ENCODE measurements around the gene GPATCH2.

The GPATCH2 gene

GRCh38 chr1:217630711-217631591, at the start of gene GPATCH2, which contains the start of gene SPATA17:
GPATCH2 (minus strand) TSS chr1:217631090; CDS start chr1:217630971, 119 bp downstream.
SPATA17 (plus strand) TSS chr1:217631344; CDS start chr1:217631379, 35 bp downstream.
- ATAC-seq (ENCODE audit: low read depth) = peak; percentile 90
- peaks cover 14% of the 10 kb centered on the region for H3K4me1 Mint-ChIP-seq
- H3K27ac Mint-ChIP-seq = peak within 1 kb of the TSS; percentile 99
- H3K4me3 Mint-ChIP-seq = peak within 1 kb of the TSS; percentile 92
- DNase-seq (ENCODE audit: low spot score in 2 of 2) = peak; percentile 72 to 83
- H3K36me3 Mint-ChIP-seq = no peaks in the 10 kb centered on the region
- no peaks in the 10 kb centered on the region for H3K9me3 Mint-ChIP-seq
- H3K27me3 Mint-ChIP-seq = no peaks in the 10 kb centered on the region

- H3K27ac Mint-ChIP-seq = no peak overlapping the region
- H3K4me1 Mint-ChIP-seq = peaks cover 3% of the 10 kb centered on the region
- ATAC-seq (ENCODE audit: low read depth) (no peak), DNase-seq (ENCODE audit: low spot score in 2 of 2) (no peak)
- H3K9me3 Mint-ChIP-seq = no peaks in the 10 kb centered on the region
- peaks cover 6% of the 10 kb centered on the region for H3K27me3 Mint-ChIP-seq
- H3K4me3 Mint-ChIP-seq = no peak overlapping the region
- H3K36me3 Mint-ChIP-seq = no peaks in the 10 kb centered on the region
Measured at GRCh38 chr1:217674028-217674729, 43.3 kb upstream of the GPATCH2 start.

- DNase-seq (ENCODE audit: low spot score in 2 of 2) (no peak), ATAC-seq (ENCODE audit: low read depth) (peak; percentile 29)
- Mint-ChIP-seq H3K4me1 (peaks cover 3% of the 10 kb centered on the region), H3K9me3 (no peaks in the 10 kb centered on the region), H3K27ac (no peak overlapping the region), H3K36me3 (no peaks in the 10 kb centered on the region), H3K4me3 (no peak overlapping the region), H3K27me3 (peaks cover 6% of the 10 kb centered on the region)
Measured at GRCh38 chr1:217673387-217673786, 42.5 kb upstream of the GPATCH2 start.

GRCh38 chr1:217668351-217668940, 37.6 kb upstream of the GPATCH2 start:
- no peaks in the 10 kb centered on the region for H3K9me3 Mint-ChIP-seq
- no peak overlapping the region for H3K4me3 Mint-ChIP-seq
- DNase-seq (ENCODE audit: low spot score in 2 of 2) (no peak), ATAC-seq (ENCODE audit: low read depth) (no peak)
- peaks cover 3% of the 10 kb centered on the region for H3K4me1 Mint-ChIP-seq
- H3K27ac Mint-ChIP-seq = no peak overlapping the region
- no peaks in the 10 kb centered on the region for H3K36me3 Mint-ChIP-seq
- H3K27me3 Mint-ChIP-seq = peaks cover 8% of the 10 kb centered on the region

GRCh38 chr1:217661407-217661806, 30.5 kb upstream of the GPATCH2 start:
- no peak for ATAC-seq (ENCODE audit: low read depth)
- Mint-ChIP-seq H3K4me1 (no peaks in the 10 kb centered on the region), H3K4me3 (no peak overlapping the region), H3K36me3 (no peaks in the 10 kb centered on the region), H3K9me3 (no peaks in the 10 kb centered on the region), H3K27me3 (peaks cover 2% of the 10 kb centered on the region), H3K27ac (no peak overlapping the region)
- DNase-seq (ENCODE audit: low spot score in 2 of 2) = no peak

- Mint-ChIP-seq H3K36me3 (no peaks in the 10 kb centered on the region), H3K27me3 (peaks cover 2% of the 10 kb centered on the region), H3K4me1 (no peaks in the 10 kb centered on the region), H3K4me3 (no peak overlapping the region), H3K9me3 (no peaks in the 10 kb centered on the region), H3K27ac (no peak overlapping the region)
- DNase-seq (ENCODE audit: low spot score in 2 of 2) (no peak), ATAC-seq (ENCODE audit: low read depth) (no peak)
Measured at GRCh38 chr1:217660353-217661062, 29.6 kb upstream of the GPATCH2 start.

- no peak for ATAC-seq (ENCODE audit: low read depth)
- Mint-ChIP-seq H3K36me3 (no peaks in the 10 kb centered on the region), H3K27ac (no peak overlapping the region), H3K27me3 (peaks cover 1% of the 10 kb centered on the region), H3K4me1 (no peaks in the 10 kb centered on the region), H3K9me3 (no peaks in the 10 kb centered on the region), H3K4me3 (no peak overlapping the region)
- DNase-seq (ENCODE audit: low spot score in 2 of 2) = no peak
Measured at GRCh38 chr1:217650674-217651073, 19.8 kb upstream of the GPATCH2 start.

GRCh38 chr1:217647791-217648190, 16.9 kb upstream of the GPATCH2 start:
- Mint-ChIP-seq H3K27ac (no peak overlapping the region), H3K9me3 (no peaks in the 10 kb centered on the region), H3K36me3 (no peaks in the 10 kb centered on the region), H3K27me3 (peaks cover 1% of the 10 kb centered on the region), H3K4me3 (no peak overlapping the region), H3K4me1 (no peaks in the 10 kb centered on the region)
- DNase-seq (ENCODE audit: low spot score in 2 of 2) (no peak), ATAC-seq (ENCODE audit: low read depth) (no peak)

- H3K27me3 Mint-ChIP-seq = peaks cover 6% of the 10 kb centered on the region
- H3K36me3 Mint-ChIP-seq = no peaks in the 10 kb centered on the region
- DNase-seq (ENCODE audit: low spot score in 2 of 2) (no peak), ATAC-seq (ENCODE audit: low read depth) (no peak)
- H3K4me3 Mint-ChIP-seq = no peak overlapping the region
- no peak overlapping the region for H3K27ac Mint-ChIP-seq
- peaks cover 3% of the 10 kb centered on the region for H3K4me1 Mint-ChIP-seq
- peaks cover 2% of the 10 kb centered on the region for H3K9me3 Mint-ChIP-seq
Measured at GRCh38 chr1:217642455-217642854, 11.6 kb upstream of the GPATCH2 start.

GRCh38 chr1:217627431-217627830, 3.5 kb downstream of the GPATCH2 start:
- H3K36me3 Mint-ChIP-seq = no peaks in the 10 kb centered on the region
- H3K4me1 Mint-ChIP-seq = peaks cover 16% of the 10 kb centered on the region
- H3K4me3 Mint-ChIP-seq = no peak overlapping the region
- DNase-seq (ENCODE audit: low spot score in 2 of 2) = no peak
- no peaks in the 10 kb centered on the region for H3K27me3 Mint-ChIP-seq
- no peak overlapping the region for H3K27ac Mint-ChIP-seq
- H3K9me3 Mint-ChIP-seq = no peaks in the 10 kb centered on the region
- no peak for ATAC-seq (ENCODE audit: low read depth)

- Mint-ChIP-seq H3K27me3 (no peaks in the 10 kb centered on the region), H3K36me3 (no peaks in the 10 kb centered on the region), H3K27ac (no peak overlapping the region), H3K4me3 (no peak overlapping the region), H3K9me3 (no peaks in the 10 kb centered on the region), H3K4me1 (peaks cover 15% of the 10 kb centered on the region)
- DNase-seq (ENCODE audit: low spot score in 2 of 2) (no peak), ATAC-seq (ENCODE audit: low read depth) (no peak)
Measured at GRCh38 chr1:217626321-217626720, 4.6 kb downstream of the GPATCH2 start.

GRCh38 chr1:217622042-217622441, 8.8 kb downstream of the GPATCH2 start:
- Mint-ChIP-seq H3K4me3 (no peak overlapping the region), H3K4me1 (peaks cover 9% of the 10 kb centered on the region), H3K36me3 (peaks cover 16% of the 10 kb centered on the region), H3K9me3 (no peaks in the 10 kb centered on the region), H3K27ac (no peak overlapping the region), H3K27me3 (no peaks in the 10 kb centered on the region)
- DNase-seq (ENCODE audit: low spot score in 2 of 2) (no peak), ATAC-seq (ENCODE audit: low read depth) (no peak)

GRCh38 chr1:217620814-217621213, 10.1 kb downstream of the GPATCH2 start:
- peak overlapping the region; percentile 78 for H3K27ac Mint-ChIP-seq
- peaks cover 9% of the 10 kb centered on the region for H3K4me1 Mint-ChIP-seq
- no peak overlapping the region for H3K4me3 Mint-ChIP-seq
- no peaks in the 10 kb centered on the region for H3K27me3 Mint-ChIP-seq
- no peak for DNase-seq (ENCODE audit: low spot score in 2 of 2)
- peaks cover 22% of the 10 kb centered on the region for H3K36me3 Mint-ChIP-seq
- no peak for ATAC-seq (ENCODE audit: low read depth)
- H3K9me3 Mint-ChIP-seq = no peaks in the 10 kb centered on the region
